OCI-LY3 (cell line): ENCODE measurements around the gene FIS1.

ENCODE experiments used
- EZH2phosphoT487 ChIP-seq: fragments of 200-600 bp; shearing (Covaris generic); IDR thresholded peaks from 2 replicates; pipeline ENCODE4 v1.6.1; 2018; ENCODE audit warnings: antibody characterized with exemption, mixed run types, low read depth
- TF ChIP-seq, protein P1 (sequence below): fragments of 200-600, 300-600 bp; sonication (generic); IDR thresholded peaks from 2 replicates; pipeline ENCODE4 v1.5.1; 2014; ENCODE audit warnings: antibody characterized with exemption, low read length, low read depth

DNA sequence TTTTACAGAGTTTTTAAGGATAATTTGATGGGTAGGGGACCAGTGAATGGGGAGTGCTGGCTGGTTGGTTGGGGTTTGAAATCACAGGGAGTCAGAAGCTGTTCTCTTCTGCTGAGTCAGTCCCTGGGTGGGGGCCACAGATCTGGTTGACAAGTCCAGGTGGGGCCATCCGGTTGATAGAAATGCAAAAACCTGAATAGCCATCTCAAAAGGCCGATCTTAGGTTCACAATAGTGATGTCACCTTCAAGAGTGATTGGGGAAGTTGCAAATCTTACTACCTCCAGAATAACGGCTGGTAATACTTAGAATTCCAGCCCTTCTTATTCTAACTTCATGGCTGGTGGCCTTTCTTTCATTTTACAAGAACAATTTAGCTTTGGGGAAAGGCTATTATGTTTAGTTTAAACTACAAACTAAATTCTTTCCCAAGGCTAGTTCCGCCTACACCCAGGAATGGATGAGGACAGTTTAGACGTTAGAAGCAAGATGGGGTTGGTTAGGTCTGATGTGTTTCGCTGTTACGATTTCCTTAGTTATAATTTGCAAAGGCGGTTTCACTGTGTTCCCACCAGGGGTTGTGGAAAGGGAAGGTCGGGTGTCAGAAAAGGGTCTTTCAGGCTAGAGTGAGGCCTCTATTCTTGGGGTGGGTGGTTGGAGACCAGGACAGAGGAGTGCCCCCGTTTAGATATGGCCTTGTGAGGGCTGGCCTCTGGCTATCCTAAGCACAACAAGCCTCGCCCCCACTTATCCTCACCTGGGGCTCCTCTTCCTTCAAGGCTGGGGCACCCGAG is 49.4 kb upstream of the FIS1 start:
- TF ChIP-seq, protein P1, sequence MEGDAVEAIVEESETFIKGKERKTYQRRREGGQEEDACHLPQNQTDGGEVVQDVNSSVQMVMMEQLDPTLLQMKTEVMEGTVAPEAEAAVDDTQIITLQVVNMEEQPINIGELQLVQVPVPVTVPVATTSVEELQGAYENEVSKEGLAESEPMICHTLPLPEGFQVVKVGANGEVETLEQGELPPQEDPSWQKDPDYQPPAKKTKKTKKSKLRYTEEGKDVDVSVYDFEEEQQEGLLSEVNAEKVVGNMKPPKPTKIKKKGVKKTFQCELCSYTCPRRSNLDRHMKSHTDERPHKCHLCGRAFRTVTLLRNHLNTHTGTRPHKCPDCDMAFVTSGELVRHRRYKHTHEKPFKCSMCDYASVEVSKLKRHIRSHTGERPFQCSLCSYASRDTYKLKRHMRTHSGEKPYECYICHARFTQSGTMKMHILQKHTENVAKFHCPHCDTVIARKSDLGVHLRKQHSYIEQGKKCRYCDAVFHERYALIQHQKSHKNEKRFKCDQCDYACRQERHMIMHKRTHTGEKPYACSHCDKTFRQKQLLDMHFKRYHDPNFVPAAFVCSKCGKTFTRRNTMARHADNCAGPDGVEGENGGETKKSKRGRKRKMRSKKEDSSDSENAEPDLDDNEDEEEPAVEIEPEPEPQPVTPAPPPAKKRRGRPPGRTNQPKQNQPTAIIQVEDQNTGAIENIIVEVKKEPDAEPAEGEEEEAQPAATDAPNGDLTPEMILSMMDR: no peak
- no peak for TF ChIP-seq EZH2phosphoT487
